HG03159 (cell line): ENCODE measurements around the gene LIMK2.
A peak's percentile ranks its signal among the peaks of the same experiment; 100 is the strongest.
"Not testable (repeated sequence)": the region's sequence is repeated elsewhere in the genome, so short reads cannot be mapped to it uniquely, and the experiment has no call there.

Experiments used
- ATAC-seq: cut with Tn5 transposase; IDR thresholded peaks from one replicate; pipeline ENCODE4 v1.9.1; 2021; ENCODE audit warnings: mild to moderate bottlenecking, moderate library complexity; ENCODE audit not compliant: unreplicated experiment

The LIMK2 gene

GRCh38 chr22:31211862-31212730 lies at the start of gene LIMK2:
LIMK2 (plus strand) TSS chr22:31212298; CDS start chr22:31212409, 111 bp downstream.
- peak; percentile 84 for ATAC-seq

DNA sequence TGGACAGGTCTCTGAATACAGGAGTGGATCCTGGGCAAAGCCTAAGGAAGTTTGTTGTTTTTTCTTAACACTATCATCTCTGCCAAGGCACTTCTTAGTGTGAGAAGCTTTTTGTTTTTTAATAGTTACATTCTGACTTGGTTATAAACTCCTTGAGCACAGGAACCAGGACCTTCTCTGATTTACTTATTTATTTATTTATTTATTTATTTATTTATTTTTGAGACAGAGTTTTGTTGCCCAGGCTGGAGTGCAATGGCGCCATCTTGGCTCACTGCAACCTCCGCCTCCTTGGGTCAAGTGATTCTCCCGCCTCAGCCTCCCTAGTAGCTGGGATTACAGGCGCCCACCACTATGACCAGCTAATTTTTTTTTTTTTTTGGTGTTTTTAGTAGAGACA lies 41.1 kb upstream of the LIMK2 start:
- ATAC-seq = no peak

DNA sequence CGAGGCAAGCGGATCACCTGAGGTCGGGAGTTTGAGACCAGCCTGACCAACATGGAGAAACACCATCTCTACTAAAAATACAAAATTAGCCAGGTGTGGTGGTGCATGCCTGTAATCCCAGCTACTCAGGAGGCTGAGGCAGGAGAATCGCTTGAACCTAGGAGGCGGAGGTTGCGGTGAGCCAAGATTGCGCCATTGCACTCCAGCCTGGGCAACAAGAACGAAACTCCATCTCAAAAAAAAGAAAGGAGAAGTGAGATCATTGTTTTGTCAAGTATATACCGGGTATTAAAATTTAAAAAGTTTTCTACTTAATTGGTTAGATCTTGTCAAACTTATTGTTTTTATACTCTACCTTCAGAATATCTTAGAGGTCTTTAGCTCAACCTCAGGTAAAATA lies 40.4 kb upstream of the LIMK2 start:
- not testable (repeated sequence) for ATAC-seq

- no peak for ATAC-seq
Observed at GRCh38 chr22:31173386-31174145, 38.5 kb upstream of the LIMK2 start.

GRCh38 chr22:31176923-31177322 lies 35.2 kb upstream of the LIMK2 start:
- no peak for ATAC-seq

- ATAC-seq = no peak
Observed at GRCh38 chr22:31177420-31178162, 34.5 kb upstream of the LIMK2 start.

DNA sequence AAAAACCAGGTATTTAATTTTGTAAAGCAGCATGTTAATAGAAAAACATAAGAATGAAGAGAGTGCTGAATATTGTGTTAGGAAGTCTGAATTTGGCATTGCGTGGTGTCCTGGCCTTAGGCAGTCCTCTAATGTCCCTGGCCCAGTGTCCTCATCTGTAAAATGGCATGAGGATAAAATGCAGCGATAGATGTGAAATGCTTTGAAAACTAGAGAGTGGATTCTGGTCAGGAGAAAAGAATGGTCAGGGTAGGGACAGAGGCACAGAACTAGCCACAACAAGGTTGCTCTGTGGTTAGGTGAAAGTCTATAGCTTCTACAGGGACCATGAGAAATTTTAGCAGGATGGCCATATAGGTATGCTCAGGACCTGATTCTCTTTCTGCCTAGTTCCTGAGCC lies 33.2 kb upstream of the LIMK2 start:
- ATAC-seq = no peak

DNA sequence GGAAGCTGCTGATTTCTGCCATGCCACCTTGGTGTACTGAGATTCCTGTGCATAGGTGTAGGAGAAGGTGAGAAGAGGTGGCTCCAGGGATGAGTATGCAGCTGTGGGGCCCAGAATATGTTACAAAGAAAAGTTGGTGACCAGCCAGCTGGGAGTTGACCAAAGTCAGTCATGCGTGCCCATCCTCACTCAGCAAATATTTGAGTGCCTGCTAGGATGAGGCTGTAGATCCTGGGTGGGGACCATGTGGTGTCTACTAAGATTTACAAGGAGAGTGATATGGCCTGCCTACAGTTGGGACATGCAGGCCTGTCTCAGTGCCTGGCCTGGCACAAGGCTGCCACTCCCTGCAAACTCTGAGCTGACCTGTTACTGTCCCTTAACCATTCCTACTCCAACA lies 32.8 kb upstream of the LIMK2 start:
- ATAC-seq = no peak

GRCh38 chr22:31184015-31184414 lies 28.1 kb upstream of the LIMK2 start:
- ATAC-seq = no peak

DNA sequence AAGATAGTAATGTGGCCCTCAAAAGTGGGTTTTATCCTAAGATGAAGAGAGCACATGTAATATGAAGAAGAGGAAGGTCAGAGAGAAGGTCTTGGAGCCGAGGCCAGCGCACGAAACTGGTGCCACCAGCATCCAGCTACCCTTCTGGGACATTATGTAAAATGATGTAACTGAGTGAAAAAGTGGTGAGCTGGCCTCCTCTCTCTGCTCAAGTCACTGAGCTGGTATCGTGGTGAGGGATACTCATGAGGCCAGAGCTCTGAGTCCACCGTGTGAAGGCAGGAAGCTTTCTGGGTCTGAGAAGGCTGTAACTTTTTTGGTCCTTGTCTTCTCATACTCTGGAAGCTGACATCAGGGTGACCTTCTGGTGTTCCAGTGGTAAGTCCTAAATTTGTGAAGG lies 27.0 kb upstream of the LIMK2 start:
- no peak for ATAC-seq

DNA sequence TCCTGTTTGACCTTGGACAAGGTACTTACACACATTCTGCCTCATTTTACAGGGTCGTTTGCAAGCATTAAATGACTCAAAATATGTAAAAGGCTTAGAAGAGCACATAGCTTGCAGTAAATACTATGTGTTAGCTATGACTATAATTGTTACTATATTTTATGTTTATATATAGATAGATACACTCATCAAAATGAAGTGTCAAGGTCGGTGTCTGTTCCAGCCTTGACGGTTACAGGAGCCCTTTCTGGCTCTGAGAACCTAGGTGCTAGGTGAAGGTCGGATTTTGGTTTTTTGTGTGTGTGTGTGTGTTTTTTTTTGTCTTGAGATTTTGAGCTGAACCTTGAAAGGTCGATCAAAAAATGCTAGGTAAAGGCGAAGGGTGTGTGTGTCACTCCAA lies 24.5 kb upstream of the LIMK2 start:
- ATAC-seq = no peak

- no peak for ATAC-seq
Observed at GRCh38 chr22:31192513-31192912, 19.6 kb upstream of the LIMK2 start.

- ATAC-seq = no peak
Observed at GRCh38 chr22:31193092-31193491, 19.0 kb upstream of the LIMK2 start.

- not testable (repeated sequence) for ATAC-seq
Observed at GRCh38 chr22:31194681-31195080, 17.4 kb upstream of the LIMK2 start.

DNA sequence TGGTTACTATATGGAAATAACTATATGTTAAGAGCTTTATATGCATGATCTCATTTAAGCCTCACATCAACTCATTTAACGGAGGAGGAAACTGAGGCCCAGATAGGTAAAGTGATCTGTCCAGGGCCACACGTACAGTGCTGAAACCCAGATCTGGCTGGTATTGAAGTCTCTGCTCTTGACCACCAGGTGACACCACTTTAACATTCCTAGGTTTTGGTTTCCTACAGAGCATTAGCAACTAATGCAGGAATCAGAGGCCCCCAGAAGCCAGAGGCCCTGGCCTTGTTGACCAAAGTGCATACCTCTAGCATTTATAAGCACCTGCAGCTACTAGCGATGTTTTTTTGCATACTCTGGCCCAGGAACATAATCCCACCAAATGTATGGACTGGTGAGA lies 12.9 kb upstream of the LIMK2 start:
- ATAC-seq = no peak

GRCh38 chr22:31204352-31204984 lies 7.6 kb upstream of the LIMK2 start:
- not testable (repeated sequence) for ATAC-seq

- ATAC-seq = not testable (repeated sequence)
Observed at GRCh38 chr22:31205059-31205458, 7.0 kb upstream of the LIMK2 start.

- not testable (repeated sequence) for ATAC-seq
Observed at GRCh38 chr22:31206460-31206859, 5.6 kb upstream of the LIMK2 start.

- ATAC-seq = no peak
Observed at GRCh38 chr22:31206896-31207687, 5.0 kb upstream of the LIMK2 start.
